ENCODE measurements around the gene FMO4.

- TF ChIP-seq CTCF (conservative IDR thresholded peaks at IDR 0.05; ENCODE audit: low read depth, low read length), result no peak
- TF ChIP-seq EZH2 (IDR thresholded peaks at IDR 0.05; ENCODE audit: borderline replicate concordance, low read depth, low read length, poor library complexity, severe bottlenecking), result no peak
Measured at GRCh38 chr1:171299342-171299741, 14.6 kb upstream of the FMO4 start.
